HG02852 (cell line): Measurements from ENCODE around the gene SBK1.

ENCODE experiments used
- ATAC-seq: cut with Tn5 transposase; IDR thresholded peaks from one replicate; pipeline ENCODE4 v1.9.1; 2021; ENCODE audit warnings: mild to moderate bottlenecking, moderate library complexity; ENCODE audit not compliant: unreplicated experiment

SBK1 gene

GRCh38 chr16:28303132-28303531 lies 10.8 kb downstream of the SBK1 start:
- ATAC-seq = no peak

DNA sequence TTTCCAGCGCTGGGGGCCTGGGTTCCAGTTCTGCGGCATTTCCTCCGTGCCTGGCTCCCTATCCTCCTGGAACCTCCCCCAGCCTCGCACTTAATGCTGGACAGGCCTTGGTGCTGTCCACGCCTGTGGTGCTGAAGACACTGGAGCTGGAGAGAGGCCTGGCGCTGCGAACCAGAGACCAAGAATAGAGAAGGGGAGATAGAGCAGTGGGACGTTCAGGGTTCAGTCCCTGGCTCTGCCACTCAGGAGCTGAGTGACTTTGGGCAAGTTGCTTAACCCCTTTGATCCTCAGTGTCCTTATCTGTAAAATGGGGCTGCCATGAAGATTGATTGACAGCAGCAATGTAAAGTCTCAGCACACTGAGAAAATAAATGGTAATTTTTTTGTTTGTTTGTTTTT lies 11.9 kb downstream of the SBK1 start:
- no peak for ATAC-seq

- no peak for ATAC-seq
Observed at GRCh38 chr16:28307936-28308335, 15.6 kb downstream of the SBK1 start.

- no peak for ATAC-seq
Observed at GRCh38 chr16:28308794-28309584, 16.7 kb downstream of the SBK1 start.

GRCh38 chr16:28309811-28310311 lies 17.5 kb downstream of the SBK1 start:
- no peak for ATAC-seq

GRCh38 chr16:28310796-28311195 lies 18.5 kb downstream of the SBK1 start:
- ATAC-seq = no peak

GRCh38 chr16:28311413-28311812 lies 19.1 kb downstream of the SBK1 start:
- ATAC-seq = no peak

GRCh38 chr16:28311913-28312312 lies 19.6 kb downstream of the SBK1 start:
- no peak for ATAC-seq

GRCh38 chr16:28312327-28312726 lies 20.0 kb downstream of the SBK1 start:
- ATAC-seq = no peak

DNA sequence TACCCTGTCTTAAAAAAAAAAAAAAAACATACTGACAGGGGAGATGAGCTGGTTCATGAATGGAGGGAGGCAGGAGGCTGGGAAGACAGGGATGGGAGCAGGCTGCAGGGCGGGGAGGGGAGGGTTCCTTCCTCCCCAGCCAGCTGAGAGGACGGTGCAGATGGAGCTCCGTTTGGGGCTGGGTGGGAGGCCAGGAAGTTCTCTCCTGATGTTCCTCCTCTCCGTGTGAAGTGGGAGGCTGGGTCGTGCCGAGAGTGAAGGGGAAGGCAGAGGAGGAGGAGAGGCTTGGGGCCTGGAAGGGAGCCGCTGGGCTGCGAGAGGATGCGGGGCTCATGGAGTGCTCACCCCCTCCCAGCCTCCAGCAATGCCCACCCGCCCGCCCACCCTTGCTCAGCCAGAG lies 21.3 kb downstream of the SBK1 start:
- no peak for ATAC-seq

DNA sequence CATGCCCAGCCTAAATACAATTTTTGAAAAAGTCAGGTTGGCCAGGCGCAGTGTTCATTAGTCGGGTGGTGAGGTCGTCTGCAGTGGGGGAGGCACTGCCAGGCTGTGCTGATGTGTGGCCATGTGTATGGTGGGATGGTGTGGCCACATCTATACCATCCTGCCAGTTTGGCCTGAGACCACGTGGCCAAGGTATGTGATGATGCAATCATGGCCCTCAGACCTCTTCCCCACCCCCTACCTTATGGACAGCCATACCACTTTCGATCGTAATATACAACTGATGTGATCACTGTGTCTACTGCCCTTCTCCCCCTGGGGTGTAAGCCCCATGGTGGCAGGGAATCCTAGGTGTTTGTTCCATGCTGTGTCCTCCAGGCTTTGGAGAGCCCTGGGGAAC lies 23.7 kb downstream of the SBK1 start:
- ATAC-seq = no peak

DNA sequence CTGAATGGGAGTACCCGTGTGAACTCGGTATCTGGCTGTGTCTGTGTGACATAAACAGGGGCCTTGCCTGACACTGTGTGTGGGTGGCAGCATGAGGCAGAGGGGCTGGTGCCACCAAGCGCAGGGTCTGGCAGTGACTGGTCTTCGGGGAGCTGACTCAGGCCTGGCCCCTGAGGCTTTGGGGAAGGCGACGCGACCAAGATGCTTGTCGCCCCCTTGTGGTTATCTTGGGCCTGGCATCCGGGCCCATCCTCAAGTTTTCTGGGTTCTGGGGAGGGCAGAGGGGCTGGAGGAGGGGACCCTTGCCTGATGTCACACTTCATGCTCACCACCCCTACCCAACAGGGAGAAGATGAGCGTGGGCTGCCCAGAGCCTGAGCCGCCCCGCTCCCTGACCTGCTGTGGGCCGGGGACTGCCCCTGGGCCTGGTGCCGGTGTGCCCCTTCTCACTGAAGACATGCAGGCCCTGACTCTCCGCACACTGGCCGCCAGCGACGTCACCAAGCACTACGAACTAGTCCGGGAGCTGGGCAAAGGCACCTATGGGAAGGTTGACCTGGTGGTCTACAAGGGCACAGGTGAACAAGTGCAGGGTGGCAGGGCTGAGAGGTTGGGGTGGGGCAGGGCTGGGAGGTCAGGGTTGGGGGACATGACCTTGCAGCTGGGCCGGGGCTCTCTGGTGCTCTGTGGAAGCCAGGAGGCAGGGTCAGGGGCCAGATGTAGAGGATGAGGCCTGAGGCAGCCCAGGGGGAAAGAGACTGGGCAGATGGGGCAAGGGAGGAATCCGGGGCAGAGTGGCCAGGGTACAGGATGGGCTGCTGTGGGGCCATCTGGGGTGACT lies 24.9 kb downstream of the SBK1 start:
- ATAC-seq = no peak

DNA sequence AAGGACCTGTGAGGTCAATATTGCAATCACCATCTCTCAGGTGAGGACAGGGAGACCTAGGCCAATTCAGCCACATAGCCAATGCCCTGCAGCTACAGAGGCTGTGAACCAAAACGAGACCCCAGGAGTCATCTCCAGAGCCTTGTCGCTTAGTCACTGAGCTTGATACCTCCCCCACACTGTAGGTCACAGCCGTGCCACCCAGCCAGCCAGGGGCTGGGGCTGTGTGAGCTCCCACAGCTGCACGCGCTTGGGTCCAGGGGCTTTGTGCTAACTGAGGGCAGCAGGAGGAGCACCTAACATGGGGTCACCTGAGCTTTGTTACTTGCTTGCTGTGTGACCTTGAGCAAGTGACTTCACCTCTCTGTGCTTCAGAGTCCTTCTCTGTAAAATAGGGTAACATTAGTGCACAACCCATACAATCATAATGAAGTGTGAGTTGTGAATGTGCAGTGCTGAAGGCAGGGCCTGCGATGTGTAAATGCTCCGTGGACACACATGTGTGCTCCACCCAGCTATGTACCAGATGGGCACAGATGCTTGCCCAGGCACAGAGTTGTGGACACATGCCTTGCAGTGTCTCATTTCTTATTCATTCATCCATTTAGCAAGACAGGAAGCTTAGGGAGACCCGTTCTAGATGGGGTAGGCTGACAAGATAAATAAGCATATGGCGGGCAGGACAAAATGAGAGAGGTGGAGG lies 25.9 kb downstream of the SBK1 start:
- no peak for ATAC-seq

- ATAC-seq = no peak
Observed at GRCh38 chr16:28319476-28320022, 27.2 kb downstream of the SBK1 start.

- ATAC-seq = no peak
Observed at GRCh38 chr16:28320023-28320561, 27.8 kb downstream of the SBK1 start.

- ATAC-seq = no peak
Observed at GRCh38 chr16:28320741-28321140, 28.4 kb downstream of the SBK1 start.

- ATAC-seq = no peak
Observed at GRCh38 chr16:28321700-28322411, 29.5 kb downstream of the SBK1 start.

- no peak for ATAC-seq
Observed at GRCh38 chr16:28324235-28324886, 32.0 kb downstream of the SBK1 start.

- no peak for ATAC-seq
Observed at GRCh38 chr16:28324887-28325279, 32.6 kb downstream of the SBK1 start.
